Measurements from ENCODE around the gene ADAMTS14.

DNA sequence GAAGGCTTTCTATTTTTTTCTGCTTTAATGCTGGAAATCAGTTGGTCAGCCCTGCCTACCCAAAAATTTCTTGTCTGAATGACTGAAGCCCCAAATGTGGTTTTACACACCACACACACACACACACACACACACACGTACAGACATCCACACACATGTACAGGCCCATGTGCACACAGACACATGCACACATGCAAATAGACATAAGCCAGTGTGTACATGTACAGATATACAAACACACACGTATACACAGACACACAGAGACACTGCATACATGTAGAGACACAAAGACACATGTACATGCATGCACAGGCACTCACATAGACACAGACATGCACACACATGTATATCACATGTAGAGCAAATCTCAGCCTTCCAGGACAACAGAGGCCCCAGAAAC is 58.6 kb downstream of the ADAMTS14 start:
- TF ChIP-seq POLR2A (IDR thresholded peaks at IDR 0.05) (no peak), EP300 (IDR thresholded peaks at IDR 0.05) (no peak)
- TF ChIP-seq, protein P1, sequence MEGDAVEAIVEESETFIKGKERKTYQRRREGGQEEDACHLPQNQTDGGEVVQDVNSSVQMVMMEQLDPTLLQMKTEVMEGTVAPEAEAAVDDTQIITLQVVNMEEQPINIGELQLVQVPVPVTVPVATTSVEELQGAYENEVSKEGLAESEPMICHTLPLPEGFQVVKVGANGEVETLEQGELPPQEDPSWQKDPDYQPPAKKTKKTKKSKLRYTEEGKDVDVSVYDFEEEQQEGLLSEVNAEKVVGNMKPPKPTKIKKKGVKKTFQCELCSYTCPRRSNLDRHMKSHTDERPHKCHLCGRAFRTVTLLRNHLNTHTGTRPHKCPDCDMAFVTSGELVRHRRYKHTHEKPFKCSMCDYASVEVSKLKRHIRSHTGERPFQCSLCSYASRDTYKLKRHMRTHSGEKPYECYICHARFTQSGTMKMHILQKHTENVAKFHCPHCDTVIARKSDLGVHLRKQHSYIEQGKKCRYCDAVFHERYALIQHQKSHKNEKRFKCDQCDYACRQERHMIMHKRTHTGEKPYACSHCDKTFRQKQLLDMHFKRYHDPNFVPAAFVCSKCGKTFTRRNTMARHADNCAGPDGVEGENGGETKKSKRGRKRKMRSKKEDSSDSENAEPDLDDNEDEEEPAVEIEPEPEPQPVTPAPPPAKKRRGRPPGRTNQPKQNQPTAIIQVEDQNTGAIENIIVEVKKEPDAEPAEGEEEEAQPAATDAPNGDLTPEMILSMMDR (IDR thresholded peaks at IDR 0.05): no peak

Measured in tibial nerve (tissue), 4 donors.